ENCODE results near the gene GRM7.

- TF ChIP-seq CTCF (IDR thresholded peaks at IDR 0.05; ENCODE audit: low read depth, low read length, missing input control), result no peak
- TF ChIP-seq REST (IDR thresholded peaks at IDR 0.05), result no peak
- no peak for TF ChIP-seq RXRA (IDR thresholded peaks at IDR 0.05)
- TF ChIP-seq, protein P1, sequence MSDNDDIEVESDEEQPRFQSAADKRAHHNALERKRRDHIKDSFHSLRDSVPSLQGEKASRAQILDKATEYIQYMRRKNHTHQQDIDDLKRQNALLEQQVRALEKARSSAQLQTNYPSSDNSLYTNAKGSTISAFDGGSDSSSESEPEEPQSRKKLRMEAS (IDR thresholded peaks at IDR 0.05), result no peak
- TF ChIP-seq RAD21 (IDR thresholded peaks at IDR 0.05), result no peak
- no peak for TF ChIP-seq TAF1 (conservative IDR thresholded peaks at IDR 0.05)
- TF ChIP-seq JUND (IDR thresholded peaks at IDR 0.05), result no peak
- TF ChIP-seq GABPA (IDR thresholded peaks at IDR 0.05 in 1 of 2, conservative IDR thresholded peaks at IDR 0.05 in 1 of 2), result no peak
- TF ChIP-seq SP1 (IDR thresholded peaks at IDR 0.05), result no peak
- TF ChIP-seq, protein P2, sequence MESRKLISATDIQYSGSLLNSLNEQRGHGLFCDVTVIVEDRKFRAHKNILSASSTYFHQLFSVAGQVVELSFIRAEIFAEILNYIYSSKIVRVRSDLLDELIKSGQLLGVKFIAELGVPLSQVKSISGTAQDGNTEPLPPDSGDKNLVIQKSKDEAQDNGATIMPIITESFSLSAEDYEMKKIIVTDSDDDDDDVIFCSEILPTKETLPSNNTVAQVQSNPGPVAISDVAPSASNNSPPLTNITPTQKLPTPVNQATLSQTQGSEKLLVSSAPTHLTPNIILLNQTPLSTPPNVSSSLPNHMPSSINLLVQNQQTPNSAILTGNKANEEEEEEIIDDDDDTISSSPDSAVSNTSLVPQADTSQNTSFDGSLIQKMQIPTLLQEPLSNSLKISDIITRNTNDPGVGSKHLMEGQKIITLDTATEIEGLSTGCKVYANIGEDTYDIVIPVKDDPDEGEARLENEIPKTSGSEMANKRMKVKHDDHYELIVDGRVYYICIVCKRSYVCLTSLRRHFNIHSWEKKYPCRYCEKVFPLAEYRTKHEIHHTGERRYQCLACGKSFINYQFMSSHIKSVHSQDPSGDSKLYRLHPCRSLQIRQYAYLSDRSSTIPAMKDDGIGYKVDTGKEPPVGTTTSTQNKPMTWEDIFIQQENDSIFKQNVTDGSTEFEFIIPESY (IDR thresholded peaks at IDR 0.05), result no peak
Measured at GRCh38 chr3:7265736-7266135, 404.8 kb downstream of the GRM7 start.

Data from liver (tissue), 3 donors.